Measurements from ENCODE around the gene BTN1A1.
"Not testable (repeated sequence)": the region's sequence is repeated elsewhere in the genome, so short reads cannot be mapped to it uniquely, and the experiment has no call there.

The BTN1A1 gene

DNA sequence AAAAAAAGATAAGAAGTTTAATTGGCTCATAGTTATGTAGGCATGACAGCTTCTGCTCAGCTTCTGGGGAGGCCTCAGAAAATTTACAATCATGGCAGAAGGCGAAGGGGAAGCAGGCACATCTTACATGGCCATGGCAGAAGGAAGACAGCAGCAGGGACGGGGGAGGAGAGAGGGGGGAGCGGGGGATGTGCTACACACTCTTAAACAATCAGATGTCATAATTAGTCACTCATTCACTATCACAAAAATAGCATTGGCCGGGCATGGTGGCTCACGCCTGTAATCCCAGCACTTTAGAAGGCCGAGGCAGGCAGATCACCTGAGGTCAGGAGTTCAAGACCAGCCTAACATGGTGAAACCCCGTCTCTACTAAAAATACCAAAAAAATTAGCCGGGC lies 10.9 kb downstream of the BTN1A1 start:
- not testable (repeated sequence) for H3K27ac ChIP-seq (replicated peaks; ENCODE audit: low read length); H4K8ac ChIP-seq (ENCODE audit: low read depth, low read length); H3K4ac ChIP-seq (ENCODE audit: low read length); DNase-seq (ENCODE audit: low spot score); H3K36me3 ChIP-seq (replicated peaks in 1 of 2; ENCODE audit: control insufficient read depth in 2 of 2, insufficient read depth in 2 of 2, low read length in 2 of 2); H3K4me2 ChIP-seq (ENCODE audit: insufficient read depth, low read length, poor library complexity, severe bottlenecking); H3K4me3 ChIP-seq (ENCODE audit: low read length in 2 of 2); H3K14ac ChIP-seq (ENCODE audit: low read length); H2BK15ac ChIP-seq (ENCODE audit: low read length); H2BK120ac ChIP-seq (ENCODE audit: low read depth, low read length); H2BK5ac ChIP-seq (ENCODE audit: low read length); H3K23ac ChIP-seq (ENCODE audit: low read depth, low read length, poor library complexity); H3K9me3 ChIP-seq (replicated peaks in 1 of 2; ENCODE audit: control insufficient read depth in 2 of 2, insufficient read depth in 1 of 2, low read depth in 1 of 2, low read length in 2 of 2); H3K79me1 ChIP-seq (ENCODE audit: low read depth, low read length); H3K18ac ChIP-seq (ENCODE audit: low read length); H3K4me1 ChIP-seq (ENCODE audit: control insufficient read depth in 2 of 2, insufficient read depth in 1 of 2, low read depth in 1 of 2, low read length in 2 of 2); H2AK5ac ChIP-seq (ENCODE audit: low read depth, low read length); H2BK12ac ChIP-seq (ENCODE audit: low read length); H2AFZ ChIP-seq (ENCODE audit: low read length); H4K91ac ChIP-seq (ENCODE audit: low read depth, low read length, poor library complexity); H3K9ac ChIP-seq (ENCODE audit: low read depth, low read length, poor library complexity)
- no CpG with 5 or more reads among the region's 8 CpGs for WGBS, 2 donors (ENCODE audit: extremely low coverage in 2 of 2, insufficient read length in 2 of 2, insufficient replicate concordance in 1 of 2)
- H3K27me3 ChIP-seq (ENCODE audit: control insufficient read depth in 3 of 3, insufficient read depth in 3 of 3, low read depth in 1 of 3, low read length in 3 of 3): peaks cover 0 to 20% (median 0%) of the 10 kb centered on the region in 3 experiments

DNA sequence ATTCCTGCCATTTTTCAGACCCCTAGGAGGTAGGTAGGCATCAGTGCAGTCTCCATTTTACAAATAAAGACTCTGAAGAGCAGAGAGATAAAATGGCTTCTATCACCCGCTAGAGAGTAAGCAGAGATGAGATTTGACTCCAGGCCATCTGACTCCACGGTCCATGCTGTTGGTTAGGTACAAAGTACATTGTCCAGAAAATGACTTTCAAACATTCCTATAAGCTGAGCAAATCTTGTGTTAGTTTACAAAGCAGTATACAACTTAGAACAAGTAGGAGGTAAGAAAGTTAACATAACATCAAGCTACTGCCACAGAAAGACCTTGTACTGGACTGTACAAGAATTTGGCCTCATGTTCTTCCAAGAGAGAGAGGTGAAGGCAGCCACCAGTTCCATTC lies 14.9 kb downstream of the BTN1A1 start:
- Histone ChIP-seq H2BK12ac (ENCODE audit: low read length) (no peak overlapping the region), H2BK5ac (ENCODE audit: low read length) (no peak overlapping the region), H2BK120ac (ENCODE audit: low read depth, low read length) (no peak overlapping the region), H3K36me3 (replicated peaks in 1 of 2; ENCODE audit: control insufficient read depth in 2 of 2, insufficient read depth in 2 of 2, low read length in 2 of 2) (no peaks in the 10 kb centered on the region), H3K18ac (ENCODE audit: low read length) (no peak overlapping the region), H3K9ac (ENCODE audit: low read depth, low read length, poor library complexity) (no peak overlapping the region), H2AFZ (ENCODE audit: low read length) (peak overlapping the region; percentile 48), H3K79me1 (ENCODE audit: low read depth, low read length) (no peaks in the 10 kb centered on the region), H3K4ac (ENCODE audit: low read length) (no peak overlapping the region), H3K4me1 (ENCODE audit: control insufficient read depth in 2 of 2, insufficient read depth in 1 of 2, low read depth in 1 of 2, low read length in 2 of 2) (no peaks in the 10 kb centered on the region), H4K8ac (ENCODE audit: low read depth, low read length) (no peak overlapping the region), H3K14ac (ENCODE audit: low read length) (no peak overlapping the region), H3K4me3 (ENCODE audit: low read length in 2 of 2) (no peak overlapping the region), H2AK5ac (ENCODE audit: low read depth, low read length) (no peak overlapping the region), H3K27me3 (ENCODE audit: control insufficient read depth in 3 of 3, insufficient read depth in 3 of 3, low read depth in 1 of 3, low read length in 3 of 3) (peaks cover 0 to 4% (median 0%) of the 10 kb centered on the region in 3 experiments), H3K23ac (ENCODE audit: low read depth, low read length, poor library complexity) (no peak overlapping the region), H2BK15ac (ENCODE audit: low read length) (no peak overlapping the region), H3K9me3 (replicated peaks in 1 of 2; ENCODE audit: control insufficient read depth in 2 of 2, insufficient read depth in 1 of 2, low read depth in 1 of 2, low read length in 2 of 2) (no peaks in the 10 kb centered on the region), H3K4me2 (ENCODE audit: insufficient read depth, low read length, poor library complexity, severe bottlenecking) (no peak overlapping the region), H4K91ac (ENCODE audit: low read depth, low read length, poor library complexity) (no peak overlapping the region), H3K27ac (replicated peaks; ENCODE audit: low read length) (no peak overlapping the region)
- no CpG with 5 or more reads among the region's 2 CpGs for WGBS, 2 donors (ENCODE audit: extremely low coverage in 2 of 2, insufficient read length in 2 of 2, insufficient replicate concordance in 1 of 2)
- DNase-seq (ENCODE audit: low spot score): no peak

DNA sequence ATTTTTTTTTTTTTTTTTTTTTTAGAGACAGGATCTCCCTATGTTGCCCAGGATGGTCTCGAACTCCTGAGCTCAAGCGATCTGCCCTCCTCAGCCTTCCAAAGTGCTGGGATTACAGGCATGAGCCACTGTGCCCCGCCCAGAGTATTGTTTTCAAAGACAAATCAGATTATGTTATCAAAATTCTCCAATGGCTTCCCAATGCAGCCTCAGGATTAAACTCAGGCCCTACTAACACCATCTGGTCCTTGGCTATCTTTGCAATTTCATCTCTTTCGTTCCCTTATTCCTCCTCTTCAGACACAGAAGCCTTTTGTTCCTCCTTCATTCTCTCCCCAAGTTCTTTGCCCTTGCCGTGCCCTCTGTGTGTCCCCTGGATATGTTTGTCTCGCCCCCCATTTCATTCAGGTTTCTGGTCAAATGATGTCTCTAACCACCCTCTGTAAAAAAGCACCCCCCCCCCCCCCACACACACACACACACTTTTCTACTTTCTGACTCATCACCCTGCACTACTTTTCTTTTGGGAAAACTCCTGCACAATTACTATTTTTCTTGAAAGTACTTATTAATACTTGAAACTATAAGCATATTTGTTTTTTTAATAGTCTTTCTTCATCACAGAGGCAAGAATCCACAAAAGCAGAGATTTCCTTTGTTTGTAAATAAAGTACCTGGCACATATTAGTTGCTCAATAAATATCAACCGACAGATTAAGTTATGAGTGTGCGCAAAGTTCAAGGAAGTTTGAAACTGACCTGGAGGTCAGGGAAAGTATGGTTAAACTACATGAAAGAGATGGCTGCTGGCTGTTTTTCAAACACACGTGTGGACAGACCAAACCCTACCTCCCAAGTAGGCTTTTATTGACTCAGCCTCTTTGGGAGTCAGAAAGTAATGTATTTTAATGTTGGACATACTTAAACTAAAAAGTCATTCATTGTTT lies 16.7 kb downstream of the BTN1A1 start:
- Histone ChIP-seq H3K4ac (ENCODE audit: low read length) (no peak overlapping the region), H4K91ac (ENCODE audit: low read depth, low read length, poor library complexity) (no peak overlapping the region), H2AK5ac (ENCODE audit: low read depth, low read length) (no peak overlapping the region), H2BK15ac (ENCODE audit: low read length) (no peak overlapping the region), H2BK120ac (ENCODE audit: low read depth, low read length) (no peak overlapping the region), H2AFZ (ENCODE audit: low read length) (no peak overlapping the region), H3K23ac (ENCODE audit: low read depth, low read length, poor library complexity) (no peak overlapping the region), H3K18ac (ENCODE audit: low read length) (no peak overlapping the region), H3K4me3 (ENCODE audit: low read length in 2 of 2) (no peak overlapping the region), H2BK5ac (ENCODE audit: low read length) (no peak overlapping the region), H3K79me1 (ENCODE audit: low read depth, low read length) (no peaks in the 10 kb centered on the region), H3K9me3 (replicated peaks in 1 of 2; ENCODE audit: control insufficient read depth in 2 of 2, insufficient read depth in 1 of 2, low read depth in 1 of 2, low read length in 2 of 2) (no peaks in the 10 kb centered on the region), H3K27me3 (ENCODE audit: control insufficient read depth in 3 of 3, insufficient read depth in 3 of 3, low read depth in 1 of 3, low read length in 3 of 3) (peaks cover 0 to 2% (median 0%) of the 10 kb centered on the region in 3 experiments), H3K14ac (ENCODE audit: low read length) (no peak overlapping the region), H3K4me1 (ENCODE audit: control insufficient read depth in 2 of 2, insufficient read depth in 1 of 2, low read depth in 1 of 2, low read length in 2 of 2) (peaks cover 0 to 5% of the 10 kb centered on the region in 2 donors), H2BK12ac (ENCODE audit: low read length) (no peak overlapping the region), H3K36me3 (replicated peaks in 1 of 2; ENCODE audit: control insufficient read depth in 2 of 2, insufficient read depth in 2 of 2, low read length in 2 of 2) (no peaks in the 10 kb centered on the region), H3K4me2 (ENCODE audit: insufficient read depth, low read length, poor library complexity, severe bottlenecking) (no peak overlapping the region), H3K27ac (replicated peaks; ENCODE audit: low read length) (no peak overlapping the region), H4K8ac (ENCODE audit: low read depth, low read length) (no peak overlapping the region), H3K9ac (ENCODE audit: low read depth, low read length, poor library complexity) (no peak overlapping the region)
- no peak for DNase-seq (ENCODE audit: low spot score)
- WGBS, 2 donors (ENCODE audit: extremely low coverage in 2 of 2, insufficient read length in 2 of 2, insufficient replicate concordance in 1 of 2): no CpG with 5 or more reads among the region's 9 CpGs

DNA sequence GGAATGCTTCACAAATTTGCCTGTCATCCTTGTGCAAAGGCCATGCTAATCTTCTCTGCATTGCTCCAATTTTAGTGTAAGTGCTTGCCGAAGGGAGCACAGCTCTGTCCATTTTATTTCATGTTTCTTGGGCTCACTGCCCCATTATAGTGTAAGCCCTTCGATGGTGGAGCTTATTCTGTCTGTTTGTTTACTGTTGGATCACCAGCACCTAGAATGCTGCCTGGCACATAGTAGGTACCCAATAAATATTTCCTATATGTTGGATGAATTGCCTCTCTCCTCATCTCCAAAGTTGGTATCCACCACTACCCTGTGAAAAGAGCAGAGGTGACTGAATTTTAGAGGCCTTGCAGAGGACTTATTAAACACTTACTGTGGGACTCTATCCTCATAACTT lies 19.3 kb downstream of the BTN1A1 start:
- Histone ChIP-seq H3K9me3 (replicated peaks in 1 of 2; ENCODE audit: control insufficient read depth in 2 of 2, insufficient read depth in 1 of 2, low read depth in 1 of 2, low read length in 2 of 2) (no peaks in the 10 kb centered on the region), H4K91ac (ENCODE audit: low read depth, low read length, poor library complexity) (no peak overlapping the region), H2BK12ac (ENCODE audit: low read length) (no peak overlapping the region), H3K18ac (ENCODE audit: low read length) (no peak overlapping the region), H2AFZ (ENCODE audit: low read length) (no peak overlapping the region), H2BK5ac (ENCODE audit: low read length) (no peak overlapping the region), H2BK120ac (ENCODE audit: low read depth, low read length) (no peak overlapping the region), H3K4ac (ENCODE audit: low read length) (no peak overlapping the region), H4K8ac (ENCODE audit: low read depth, low read length) (no peak overlapping the region), H3K27ac (replicated peaks; ENCODE audit: low read length) (no peak overlapping the region), H3K4me2 (ENCODE audit: insufficient read depth, low read length, poor library complexity, severe bottlenecking) (no peak overlapping the region), H2AK5ac (ENCODE audit: low read depth, low read length) (no peak overlapping the region), H2BK15ac (ENCODE audit: low read length) (no peak overlapping the region), H3K4me1 (ENCODE audit: control insufficient read depth in 2 of 2, insufficient read depth in 1 of 2, low read depth in 1 of 2, low read length in 2 of 2) (peaks cover 0 to 7% of the 10 kb centered on the region in 2 donors), H3K36me3 (replicated peaks in 1 of 2; ENCODE audit: control insufficient read depth in 2 of 2, insufficient read depth in 2 of 2, low read length in 2 of 2) (no peaks in the 10 kb centered on the region), H3K23ac (ENCODE audit: low read depth, low read length, poor library complexity) (no peak overlapping the region), H3K27me3 (ENCODE audit: control insufficient read depth in 3 of 3, insufficient read depth in 3 of 3, low read depth in 1 of 3, low read length in 3 of 3) (no peaks in the 10 kb centered on the region), H3K14ac (ENCODE audit: low read length) (no peak overlapping the region), H3K4me3 (ENCODE audit: low read length in 2 of 2) (no peak overlapping the region), H3K79me1 (ENCODE audit: low read depth, low read length) (no peaks in the 10 kb centered on the region), H3K9ac (ENCODE audit: low read depth, low read length, poor library complexity) (no peak overlapping the region)
- no peak for DNase-seq (ENCODE audit: low spot score)
- no CpG with 5 or more reads among the region's 2 CpGs for WGBS, 2 donors (ENCODE audit: extremely low coverage in 2 of 2, insufficient read length in 2 of 2, insufficient replicate concordance in 1 of 2)
